ENCODE measurements around the gene MSL2. TPM values are rescaled to one million over a fixed set of nuclear protein-coding genes. Genes with fewer than 3 reads are reported as not detected.
"Not testable (repeated sequence)": the region's sequence is repeated elsewhere in the genome, so short reads cannot be mapped to it uniquely, and the experiment has no call there.

MSL2 gene
- polyA plus RNA-seq, 1 donor, result 52.4 TPM

DNA sequence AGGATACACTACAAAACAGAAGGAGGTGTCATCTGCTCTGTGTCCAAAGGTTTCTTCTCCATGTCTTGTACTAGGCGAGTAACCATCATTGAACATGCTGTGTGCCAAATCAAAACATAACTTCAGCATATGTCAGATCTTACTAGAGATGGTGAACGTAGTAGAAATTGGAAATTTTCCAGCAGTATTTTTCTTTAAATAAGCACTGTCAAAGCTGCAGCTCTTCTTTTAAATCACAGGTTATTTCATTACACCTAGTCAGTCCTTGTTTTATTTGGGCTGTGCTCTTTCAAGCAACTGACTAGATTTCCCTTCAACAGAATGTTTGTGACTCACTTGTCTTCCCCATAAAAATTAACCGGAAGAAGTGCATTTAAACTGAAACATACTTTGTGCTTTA lies 46.5 kb downstream of the MSL2 start:
- no peak for DNase-seq

DNA sequence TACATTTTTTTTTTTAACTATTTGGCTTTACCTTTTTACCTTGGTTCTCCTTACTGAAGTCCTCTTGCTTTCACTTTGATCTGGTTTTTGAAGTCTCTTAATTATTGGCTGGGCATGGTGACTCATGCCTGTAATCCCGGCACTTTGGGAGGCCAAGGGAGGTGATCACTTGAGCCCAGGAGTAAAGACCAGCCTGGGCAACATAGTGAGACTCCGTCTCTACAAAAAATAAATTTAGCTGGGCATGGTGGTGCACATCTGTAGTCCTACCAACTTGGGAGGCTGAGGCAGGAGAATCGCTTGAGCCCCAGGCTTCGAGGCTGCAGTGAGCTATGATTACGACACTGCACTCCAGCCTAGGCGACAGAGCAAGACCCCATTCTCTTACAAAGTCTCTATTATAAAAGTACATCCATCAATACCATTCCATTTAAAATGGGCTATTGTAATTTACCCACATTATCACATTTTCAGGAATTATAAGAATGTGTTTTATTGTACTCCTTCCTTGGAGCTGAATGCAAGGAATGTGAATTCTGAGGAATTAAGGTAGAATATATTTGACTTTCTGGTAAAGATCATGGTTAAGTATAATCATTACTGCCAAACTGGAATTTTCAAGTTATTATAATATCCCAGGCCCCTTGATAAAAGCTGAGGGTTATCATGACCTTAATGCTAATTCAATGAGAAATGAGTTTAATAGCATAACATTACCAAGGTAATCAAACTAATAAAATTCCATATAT lies 49.0 kb downstream of the MSL2 start:
- DNase-seq, result no peak

DNA sequence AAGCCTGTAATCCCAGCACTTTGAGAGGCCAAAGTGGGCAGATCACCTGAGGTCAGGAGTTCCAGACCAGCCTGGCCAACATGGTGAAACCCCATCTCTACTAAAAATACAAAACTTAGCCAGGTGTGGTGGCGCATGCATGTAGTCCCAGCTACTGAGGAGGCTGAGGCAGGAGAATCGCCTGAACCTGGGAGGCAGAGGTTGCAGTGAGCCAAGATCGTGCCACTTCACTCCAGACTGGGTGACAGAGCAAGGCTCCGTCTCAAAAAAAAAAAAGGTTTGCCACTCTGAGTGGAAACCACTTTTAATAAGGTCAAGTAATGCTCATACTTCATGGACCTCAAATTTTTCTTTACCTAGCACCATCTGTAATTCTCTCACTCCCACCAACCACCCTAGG lies 51.7 kb downstream of the MSL2 start:
- not testable (repeated sequence) for DNase-seq

DNA sequence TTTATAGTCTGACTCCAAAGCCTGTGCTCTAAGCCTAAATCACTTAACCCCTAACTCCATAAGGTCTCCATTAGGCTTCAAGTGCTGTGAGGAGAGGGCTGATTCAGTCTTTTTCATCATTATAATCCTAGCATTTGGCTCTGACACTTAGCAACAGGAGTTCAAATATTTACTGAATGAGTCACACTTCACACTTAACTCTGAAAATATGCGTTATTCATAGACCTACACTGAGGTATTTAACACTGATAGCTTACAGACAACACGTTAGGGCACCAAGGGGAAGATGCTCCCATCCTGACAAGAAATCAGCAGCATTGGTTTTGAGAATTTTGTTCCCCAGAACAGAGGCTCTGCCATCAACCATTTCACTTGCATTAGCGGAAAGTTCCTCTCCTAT lies 53.5 kb downstream of the MSL2 start:
- DNase-seq, result no peak

DNA sequence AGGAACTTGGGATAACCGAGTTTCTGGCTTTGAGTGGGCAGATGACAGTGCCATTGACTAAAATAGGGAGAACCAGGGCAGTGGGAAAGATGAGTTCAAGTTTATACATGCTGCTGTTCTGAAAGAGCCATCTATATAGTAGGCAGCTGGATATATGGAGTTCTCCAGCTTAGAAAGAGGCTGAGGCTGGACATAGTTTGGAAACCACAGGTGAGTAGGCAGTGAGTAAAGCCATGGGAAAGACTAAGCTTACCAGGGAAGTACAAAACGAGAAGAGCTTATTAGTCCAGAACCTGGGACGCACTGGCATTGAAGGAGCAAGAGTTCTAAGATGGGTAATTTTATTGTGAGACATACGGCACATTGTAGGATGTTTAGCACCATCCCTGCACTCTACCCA lies 54.2 kb downstream of the MSL2 start:
- DNase-seq, result no peak

DNA sequence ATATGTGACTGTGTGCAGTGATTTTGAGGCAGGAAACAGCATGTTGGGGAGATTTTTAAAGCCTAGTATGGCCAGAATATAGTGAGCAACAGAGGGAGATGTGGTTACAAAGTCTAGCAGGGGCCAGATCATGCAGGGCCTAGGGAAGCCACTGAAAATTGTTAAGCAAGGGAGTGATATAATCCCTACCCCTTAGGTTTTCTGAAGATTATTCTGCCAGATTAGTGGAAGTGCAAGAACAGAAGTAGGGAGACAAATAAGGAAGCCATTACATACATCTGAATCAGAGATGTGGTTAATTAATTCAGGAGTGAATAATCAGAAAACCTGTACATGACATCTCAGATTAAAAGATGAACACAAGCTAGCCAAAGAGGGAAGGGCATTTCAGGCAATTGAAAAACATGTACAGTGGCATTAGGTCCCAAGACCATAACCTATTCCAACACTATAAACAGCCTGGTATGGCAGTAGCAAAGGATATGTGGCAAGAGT lies 54.8 kb downstream of the MSL2 start:
- DNase-seq, result no peak

DNA sequence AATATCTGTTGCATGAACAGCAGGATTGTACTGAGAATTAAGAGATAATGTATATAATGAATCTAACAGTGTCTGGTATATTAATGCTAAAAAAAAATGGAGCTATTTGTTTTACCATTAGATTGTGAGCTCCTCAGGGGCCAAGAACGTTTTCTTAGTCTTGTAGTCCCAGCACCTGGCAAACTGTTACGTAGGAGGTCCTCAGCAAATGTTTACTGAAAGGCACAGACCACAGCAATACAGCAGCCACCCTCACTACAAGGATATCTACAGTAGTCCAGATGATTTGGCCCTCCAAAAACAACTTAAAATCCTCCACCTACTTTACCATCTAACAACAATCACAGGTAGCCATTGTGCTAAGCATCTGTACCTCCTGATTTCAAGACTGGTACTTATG lies 59.7 kb downstream of the MSL2 start:
- DNase-seq, result no peak

DNA sequence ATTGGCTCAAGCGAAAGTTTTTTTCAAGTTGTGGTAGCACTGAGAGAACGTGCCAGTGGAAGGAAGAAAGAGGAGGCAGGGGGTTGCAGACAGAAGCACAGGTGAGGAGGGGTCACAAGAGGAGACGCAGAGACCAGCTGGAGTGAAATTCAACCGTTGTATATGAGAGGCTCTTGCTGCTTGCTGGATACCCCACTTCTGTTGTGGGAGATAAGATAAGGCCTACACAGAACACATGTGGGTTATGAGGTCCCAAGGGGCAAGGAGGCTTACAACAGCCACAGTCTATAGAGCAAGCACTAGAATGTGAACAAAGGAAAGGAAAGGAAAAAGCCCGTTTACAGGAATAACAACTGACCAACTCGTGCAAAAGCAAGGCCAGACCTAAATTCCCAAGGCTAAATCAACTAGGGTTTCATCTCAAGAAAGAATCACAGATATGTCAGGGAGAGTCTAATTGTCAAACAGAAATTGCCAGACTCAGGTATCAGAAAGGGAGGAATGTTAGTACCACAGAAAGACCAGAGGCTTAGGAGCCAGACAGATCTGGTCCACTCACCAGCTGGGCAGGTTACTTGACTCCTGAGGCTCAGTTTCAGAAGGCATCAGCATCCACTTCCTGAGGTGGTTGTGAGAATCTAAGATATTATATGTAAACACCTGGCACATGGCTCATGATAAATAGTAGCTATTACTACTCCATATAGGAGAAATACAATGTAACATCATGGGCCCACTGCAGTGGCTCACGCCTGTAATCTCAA lies 60.9 kb downstream of the MSL2 start:
- DNase-seq, result no peak

DNA sequence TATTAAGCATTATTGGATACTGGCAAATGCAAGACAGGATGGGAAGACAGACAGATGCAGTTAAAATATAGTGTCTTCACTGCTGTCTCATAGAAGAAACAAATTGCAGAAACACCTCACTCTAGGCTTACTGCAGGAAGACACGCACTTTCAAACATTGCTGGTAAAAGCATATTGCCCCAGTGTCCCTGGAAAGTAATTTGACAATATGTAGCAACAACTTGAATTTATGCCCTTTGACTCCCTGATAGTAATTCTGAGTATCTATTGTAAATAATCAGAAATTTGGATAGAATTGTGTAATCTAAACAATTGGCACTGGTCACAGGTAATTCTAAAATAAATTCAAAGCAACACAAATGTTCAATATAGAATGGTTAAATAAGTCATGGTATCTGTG lies 62.0 kb downstream of the MSL2 start:
- no peak for DNase-seq

DNA sequence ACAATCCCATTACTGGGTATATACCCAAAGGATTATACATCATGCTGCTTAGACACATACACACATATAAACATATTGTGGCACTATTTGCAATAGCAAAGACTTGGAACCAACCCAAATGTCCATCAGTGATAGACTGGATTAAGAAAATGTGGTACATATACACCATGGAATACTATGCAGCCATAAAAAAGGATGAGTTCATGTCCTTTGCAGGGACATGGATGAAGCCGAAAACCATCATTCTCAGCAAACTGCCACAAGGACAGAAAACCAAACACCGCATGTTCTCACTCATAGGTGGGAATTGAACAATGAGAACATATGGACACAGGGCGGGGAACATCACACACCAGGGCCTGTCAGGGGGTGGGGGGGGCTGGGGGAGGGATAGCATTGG lies 64.5 kb downstream of the MSL2 start:
- DNase-seq, result not testable (repeated sequence)

DNA sequence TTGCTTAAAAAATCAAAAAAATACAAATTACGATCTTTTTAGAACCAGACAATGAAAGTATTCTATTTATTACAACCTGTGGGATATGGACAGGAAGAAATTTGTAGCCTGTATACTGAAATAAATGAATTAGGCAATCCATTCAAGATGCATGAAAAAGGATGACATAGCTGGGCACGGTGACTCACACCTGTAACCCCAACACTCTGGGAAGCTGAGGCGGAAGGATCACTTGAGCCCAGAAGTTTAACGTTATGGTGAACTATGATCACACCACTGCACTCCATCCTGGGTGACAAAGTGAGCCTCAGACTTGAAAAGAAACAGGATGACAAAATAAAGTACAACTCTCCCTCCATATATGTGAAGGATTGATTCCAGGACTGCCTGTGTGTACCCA lies 74.1 kb downstream of the MSL2 start:
- no peak for DNase-seq

DNA sequence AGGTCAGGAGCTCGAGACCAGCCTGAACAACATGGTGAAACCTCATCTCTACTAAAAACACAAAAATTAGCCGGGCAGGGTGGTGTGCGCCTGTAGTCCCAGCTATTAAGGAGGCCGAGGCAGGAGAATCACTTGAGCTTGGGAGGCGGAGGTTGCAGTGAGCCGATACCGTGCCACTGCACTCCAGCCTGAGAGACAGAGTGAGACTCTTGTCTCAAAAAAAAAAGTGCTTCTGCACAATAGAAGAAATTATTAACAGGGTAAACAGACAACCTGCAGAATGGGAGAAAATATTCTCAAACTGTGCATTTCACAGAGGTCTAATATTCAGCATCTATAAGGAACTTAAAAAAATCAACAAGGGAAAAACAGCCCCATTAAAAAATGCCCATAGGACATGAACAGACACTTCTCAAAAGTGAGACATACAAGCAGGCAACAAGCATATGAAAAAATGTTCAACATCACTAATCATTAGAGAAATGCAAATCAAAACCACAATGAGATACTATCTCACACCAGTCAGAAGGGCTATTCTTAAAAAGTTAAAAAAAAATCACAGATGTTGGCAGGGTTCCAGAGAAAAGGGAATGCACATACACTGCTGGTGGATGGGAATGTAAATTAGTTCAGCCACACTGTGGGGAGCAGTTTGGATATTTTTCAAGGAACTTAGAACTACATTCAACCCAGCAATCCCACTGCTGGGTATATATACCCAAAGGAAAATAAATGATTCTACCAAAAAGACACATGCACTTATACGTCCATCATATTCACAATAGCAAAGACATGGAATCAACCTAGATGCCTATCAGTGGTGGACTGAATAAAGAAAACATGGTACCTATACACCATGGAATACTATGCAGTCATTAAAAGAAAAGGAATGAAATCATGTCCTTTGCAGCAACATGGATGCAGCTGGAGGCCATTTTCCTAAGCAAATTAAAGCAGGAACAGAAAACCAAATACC lies 75.5 kb downstream of the MSL2 start:
- peak; percentile 25 for DNase-seq

DNA sequence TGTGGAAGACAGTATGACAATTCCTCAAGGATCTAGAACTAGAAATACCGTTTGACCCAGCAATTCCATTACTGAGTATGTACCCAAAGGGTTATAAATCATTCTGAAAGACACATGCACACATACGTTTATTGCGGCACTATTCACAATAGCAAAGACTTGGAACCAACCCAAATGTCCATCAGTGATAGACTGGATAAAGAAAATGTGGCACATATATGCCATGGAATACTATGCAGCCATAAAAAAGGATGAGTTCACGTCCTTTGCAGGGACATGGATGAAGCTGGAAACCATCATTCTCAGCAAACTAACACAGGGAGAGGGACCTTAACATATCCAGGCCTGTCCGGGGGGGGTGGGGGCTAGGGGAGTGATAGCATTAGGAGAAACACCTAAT lies 76.4 kb downstream of the MSL2 start:
- DNase-seq, result not testable (repeated sequence)

DNA sequence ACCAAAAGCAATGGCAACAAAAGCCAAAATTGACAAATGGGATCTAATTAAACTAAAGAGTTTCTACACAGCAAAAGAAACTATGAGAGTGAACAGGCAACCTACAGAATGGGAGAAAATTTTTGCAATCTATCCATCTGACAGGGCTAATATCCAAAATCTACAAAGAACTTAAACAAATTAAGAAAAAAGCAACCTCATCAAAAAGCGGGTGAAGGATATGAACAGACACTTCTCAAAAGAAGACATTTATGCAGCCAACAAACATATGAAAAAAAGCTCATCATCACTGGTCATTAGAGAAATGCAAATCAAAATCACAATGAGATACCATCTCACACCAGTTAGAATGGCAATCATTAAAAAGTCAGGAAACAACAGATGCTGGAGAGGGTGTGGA lies 76.8 kb downstream of the MSL2 start:
- DNase-seq, result not testable (repeated sequence)

DNA sequence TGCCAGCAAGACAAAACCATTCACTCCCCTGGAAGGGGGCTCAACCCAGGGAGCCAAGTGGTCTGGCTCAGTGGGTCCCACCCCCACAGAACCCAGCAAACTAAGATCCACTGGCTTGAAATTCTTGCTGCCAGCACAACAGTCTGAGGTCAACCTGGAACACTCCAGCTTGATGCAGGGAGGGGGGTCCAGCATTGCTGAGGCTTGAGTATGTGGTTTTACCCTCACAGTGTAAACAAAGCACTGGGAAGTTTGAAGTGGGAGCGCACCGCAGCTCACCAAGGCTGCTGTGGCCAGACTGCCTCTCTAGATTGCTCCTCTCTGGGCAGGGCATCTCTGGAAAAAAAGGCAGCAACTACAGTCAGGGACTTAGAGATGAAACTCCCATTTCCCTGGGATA lies 81.7 kb downstream of the MSL2 start:
- DNase-seq, result no peak

DNA sequence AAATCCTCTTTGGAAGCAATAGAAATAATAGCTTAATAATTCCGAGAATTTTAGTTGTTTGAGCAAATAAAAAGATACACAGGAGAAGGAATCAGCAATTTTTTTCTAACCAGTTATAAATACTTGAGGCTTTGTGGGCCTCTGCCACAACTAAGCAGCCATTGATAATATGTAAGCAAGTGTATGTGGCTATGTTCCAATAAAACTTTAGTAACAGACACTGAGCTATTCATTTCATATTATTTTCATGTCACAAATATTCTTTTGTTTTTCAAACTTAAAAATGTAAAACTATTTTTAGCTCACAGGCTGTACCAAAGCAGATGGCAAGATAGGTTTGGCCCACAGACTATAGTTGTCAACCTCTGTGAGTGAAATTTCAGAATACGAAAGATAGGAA lies 85.7 kb downstream of the MSL2 start:
- no peak for DNase-seq

DNA sequence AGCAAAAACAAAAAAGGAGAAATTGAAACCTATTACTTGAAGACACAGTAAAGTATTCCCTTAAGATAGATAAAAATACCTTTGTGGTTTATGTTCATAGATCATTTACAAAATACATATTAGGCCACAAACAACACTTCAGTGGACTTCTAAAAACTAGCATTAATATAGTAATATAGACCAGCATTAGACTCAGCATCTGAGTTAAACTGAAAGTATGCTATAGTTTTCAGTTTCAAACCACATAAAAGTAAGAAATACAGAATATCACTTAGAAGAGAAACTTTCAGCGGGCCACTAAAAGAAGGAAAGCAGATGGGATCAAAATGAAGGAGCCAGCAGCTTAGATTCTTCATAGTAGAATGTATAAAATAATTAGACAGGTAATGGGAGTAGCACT lies 86.6 kb downstream of the MSL2 start:
- DNase-seq, result no peak

DNA sequence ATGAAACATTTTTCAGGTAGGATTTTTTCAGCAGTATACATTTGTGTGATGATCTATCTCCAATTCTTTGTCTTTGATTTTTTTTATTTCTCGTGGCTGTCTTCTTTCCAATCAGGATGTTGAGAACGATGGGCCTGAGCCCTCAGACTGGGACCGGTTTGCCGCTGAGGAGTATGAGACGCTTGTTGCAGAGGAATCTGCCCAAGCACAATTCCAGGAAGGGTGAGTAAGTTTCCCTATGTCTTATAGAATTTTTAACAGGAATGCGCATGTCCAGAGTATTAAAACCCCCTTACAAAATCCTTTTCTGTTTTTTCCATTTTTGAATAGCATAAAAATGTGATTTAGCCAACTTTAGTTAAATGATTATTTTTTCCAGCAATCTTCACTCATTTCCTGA lies 90.0 kb downstream of the MSL2 start:
- DNase-seq, result no peak

DNA sequence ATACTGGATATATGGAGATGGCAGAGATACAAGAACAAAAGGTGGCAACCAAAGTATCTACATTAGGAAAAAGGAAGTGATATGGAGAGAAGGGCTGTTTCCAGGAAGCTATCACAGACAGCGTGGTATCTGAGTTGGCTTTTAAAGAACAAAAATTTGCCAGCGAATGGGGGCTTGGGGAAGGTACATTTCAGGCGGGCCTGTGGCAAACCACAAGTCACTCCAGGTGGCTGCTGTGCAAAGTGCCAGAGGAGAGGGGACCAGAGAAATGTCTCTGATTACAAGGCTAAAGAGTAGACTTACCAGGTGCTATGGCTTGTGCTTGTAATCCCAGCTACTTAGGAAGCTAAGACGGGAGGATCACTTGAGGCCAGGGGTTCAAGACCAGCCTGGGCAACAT lies 91.1 kb downstream of the MSL2 start:
- no peak for DNase-seq
